Astrocyte (in vitro differentiated cells and primary cell): ENCODE data around the gene ANKFY1. TPM values are rescaled to one million over a fixed set of nuclear protein-coding genes. Genes with fewer than 3 reads are reported as not detected.

Source experiments
- DNase-seq: peaks from one replicate; pipeline ENCODE4 v3.0.0-alpha.2; 2010; ENCODE audit warnings: low read depth
- FAIRE-seq: peaks from 2 replicates; lab custom pipeline; 2011; peaks lifted over from hg19 to GRCh38; lab: Jason Lieb, UNC
- H2AFZ ChIP-seq: 2 replicates; pipeline ENCODE4 v1.6.0; 2012; ENCODE audit warnings: low read depth, low read length, inconsistent platforms
- H3K27ac ChIP-seq: 2 replicates; pipeline ENCODE4 v1.5.1; 2011; ENCODE audit warnings: low read depth, low read length, inconsistent platforms
- H3K27me3 ChIP-seq: 2 replicates; pipeline ENCODE4 v1.6.0; 2011; ENCODE audit warnings: low read length, inconsistent platforms; ENCODE audit not compliant: insufficient read depth
- H3K36me3 ChIP-seq: 2 replicates; pipeline ENCODE4 v1.5.1; 2011; ENCODE audit warnings: low read length, inconsistent platforms; ENCODE audit not compliant: insufficient read depth
- H3K4me1 ChIP-seq: 2 replicates; pipeline ENCODE4 v1.5.1; 2011; ENCODE audit warnings: low read length, inconsistent platforms; ENCODE audit not compliant: insufficient read depth
- H3K4me2 ChIP-seq: 2 replicates; pipeline ENCODE4 v1.6.0; 2012; ENCODE audit warnings: low read length, inconsistent platforms
- H3K4me3 ChIP-seq: 2 replicates; pipeline ENCODE4 v1.5.1; 2011; ENCODE audit warnings: low read depth, mild to moderate bottlenecking, low read length, inconsistent platforms; ENCODE audit not compliant: insufficient read depth
- H3K79me2 ChIP-seq: 2 replicates; pipeline ENCODE4 v1.6.0; 2012; ENCODE audit warnings: mild to moderate bottlenecking, low read length, inconsistent platforms; ENCODE audit not compliant: insufficient read depth
- H3K9ac ChIP-seq: 2 replicates; pipeline ENCODE4 v1.6.0; 2012; ENCODE audit warnings: mild to moderate bottlenecking, low read length, inconsistent platforms
- H3K9me3 ChIP-seq: 2 replicates; pipeline ENCODE4 v1.5.1; 2012; ENCODE audit warnings: low read depth, mild to moderate bottlenecking, low read length, inconsistent platforms; ENCODE audit not compliant: insufficient read depth
- H4K20me1 ChIP-seq: 2 replicates; pipeline ENCODE4 v1.6.0; 2012; ENCODE audit warnings: low read length, inconsistent platforms; ENCODE audit not compliant: insufficient read depth
- H3K27ac Mint-ChIP-seq: one replicate; pipeline ENCODE4 v1.8.0; 2021; ENCODE audit warnings: mild to moderate bottlenecking, mixed read lengths; ENCODE audit not compliant: unreplicated experiment
- H3K27me3 Mint-ChIP-seq: one replicate; pipeline ENCODE4 v1.8.0; 2021; ENCODE audit warnings: low read depth, mixed read lengths; ENCODE audit not compliant: unreplicated experiment
- H3K36me3 Mint-ChIP-seq: one replicate; pipeline ENCODE4 v1.8.0; 2021; ENCODE audit warnings: low read depth, mixed read lengths; ENCODE audit not compliant: unreplicated experiment
- H3K4me1 Mint-ChIP-seq: one replicate; pipeline ENCODE4 v1.8.0; 2021; ENCODE audit warnings: low read depth, mixed read lengths; ENCODE audit not compliant: unreplicated experiment
- H3K4me3 Mint-ChIP-seq: one replicate; pipeline ENCODE4 v1.8.0; 2021; ENCODE audit warnings: mild to moderate bottlenecking, moderate library complexity, mixed read lengths; ENCODE audit not compliant: unreplicated experiment
- H3K9me3 Mint-ChIP-seq: one replicate; pipeline ENCODE4 v1.8.0; 2021; ENCODE audit warnings: mild to moderate bottlenecking, mixed read lengths; ENCODE audit not compliant: unreplicated experiment
- EZH2 ChIP-seq: IDR thresholded peaks from 2 replicates; pipeline ENCODE4 v1.6.1; 2012; ENCODE audit warnings: mild to moderate bottlenecking, low read length, inconsistent platforms; ENCODE audit not compliant: insufficient read depth
- total RNA-seq: library from RNA; stranded (reverse); gene quantifications from 2 replicates; pipeline ENCODE4 v1.2.1, GENCODE V29; 2021
- TF ChIP-seq, protein P1 (sequence below): IDR thresholded peaks from 2 replicates; pipeline ENCODE4 v1.5.1; 2011; ENCODE audit warnings: low read depth, mild to moderate bottlenecking, inconsistent platforms, low read length, moderate library complexity; ENCODE audit not compliant: insufficient read depth

Gene ANKFY1
- total RNA-seq, 1 donor from 2014 or later = 52.0 TPM

DNA sequence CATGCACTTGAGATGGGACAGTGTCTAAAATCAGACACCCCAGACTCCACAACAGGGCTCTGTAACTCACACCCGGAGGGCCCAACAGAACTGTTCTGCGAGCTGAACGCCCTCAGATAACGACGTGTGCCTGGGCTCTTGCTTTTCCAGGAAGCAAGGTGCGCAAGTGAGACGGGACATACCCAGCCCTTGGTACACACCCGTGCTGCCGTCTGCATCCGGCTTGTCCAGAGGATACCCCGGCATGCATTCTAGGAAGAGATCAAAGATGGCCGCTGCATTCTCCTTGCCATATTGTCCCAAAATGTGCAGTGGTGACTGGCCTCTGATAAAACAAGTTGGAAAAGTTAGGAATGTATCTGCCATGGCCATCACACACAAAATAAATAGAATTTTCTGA lies 91.4 kb downstream of the ANKFY1 start:
- FAIRE-seq (no peak), DNase-seq (no peak)
- H3K36me3 Mint-ChIP-seq = peaks cover 39% of the 10 kb centered on the region
- H3K9ac ChIP-seq = no peak overlapping the region
- peak overlapping the region; percentile 12 for H3K27ac Mint-ChIP-seq
- no peaks in the 10 kb centered on the region for H3K9me3 Mint-ChIP-seq
- no peak overlapping the region for H3K4me3 ChIP-seq
- no peak overlapping the region for H2AFZ ChIP-seq
- no peak overlapping the region for H3K4me3 Mint-ChIP-seq
- H3K4me1 ChIP-seq = no peaks in the 10 kb centered on the region
- no peak for TF ChIP-seq EZH2
- TF ChIP-seq, protein P1, sequence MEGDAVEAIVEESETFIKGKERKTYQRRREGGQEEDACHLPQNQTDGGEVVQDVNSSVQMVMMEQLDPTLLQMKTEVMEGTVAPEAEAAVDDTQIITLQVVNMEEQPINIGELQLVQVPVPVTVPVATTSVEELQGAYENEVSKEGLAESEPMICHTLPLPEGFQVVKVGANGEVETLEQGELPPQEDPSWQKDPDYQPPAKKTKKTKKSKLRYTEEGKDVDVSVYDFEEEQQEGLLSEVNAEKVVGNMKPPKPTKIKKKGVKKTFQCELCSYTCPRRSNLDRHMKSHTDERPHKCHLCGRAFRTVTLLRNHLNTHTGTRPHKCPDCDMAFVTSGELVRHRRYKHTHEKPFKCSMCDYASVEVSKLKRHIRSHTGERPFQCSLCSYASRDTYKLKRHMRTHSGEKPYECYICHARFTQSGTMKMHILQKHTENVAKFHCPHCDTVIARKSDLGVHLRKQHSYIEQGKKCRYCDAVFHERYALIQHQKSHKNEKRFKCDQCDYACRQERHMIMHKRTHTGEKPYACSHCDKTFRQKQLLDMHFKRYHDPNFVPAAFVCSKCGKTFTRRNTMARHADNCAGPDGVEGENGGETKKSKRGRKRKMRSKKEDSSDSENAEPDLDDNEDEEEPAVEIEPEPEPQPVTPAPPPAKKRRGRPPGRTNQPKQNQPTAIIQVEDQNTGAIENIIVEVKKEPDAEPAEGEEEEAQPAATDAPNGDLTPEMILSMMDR = no peak
- peaks cover 5% of the 10 kb centered on the region for H3K4me1 Mint-ChIP-seq
- peaks cover 20% of the 10 kb centered on the region for H4K20me1 ChIP-seq
- H3K9me3 ChIP-seq = no peaks in the 10 kb centered on the region
- no peaks in the 10 kb centered on the region for H3K79me2 ChIP-seq
- no peak overlapping the region for H3K4me2 ChIP-seq
- H3K27ac ChIP-seq = no peak overlapping the region
- peaks cover 54% of the 10 kb centered on the region for H3K36me3 ChIP-seq
- H3K27me3 ChIP-seq = no peaks in the 10 kb centered on the region
- H3K27me3 Mint-ChIP-seq = no peaks in the 10 kb centered on the region

DNA sequence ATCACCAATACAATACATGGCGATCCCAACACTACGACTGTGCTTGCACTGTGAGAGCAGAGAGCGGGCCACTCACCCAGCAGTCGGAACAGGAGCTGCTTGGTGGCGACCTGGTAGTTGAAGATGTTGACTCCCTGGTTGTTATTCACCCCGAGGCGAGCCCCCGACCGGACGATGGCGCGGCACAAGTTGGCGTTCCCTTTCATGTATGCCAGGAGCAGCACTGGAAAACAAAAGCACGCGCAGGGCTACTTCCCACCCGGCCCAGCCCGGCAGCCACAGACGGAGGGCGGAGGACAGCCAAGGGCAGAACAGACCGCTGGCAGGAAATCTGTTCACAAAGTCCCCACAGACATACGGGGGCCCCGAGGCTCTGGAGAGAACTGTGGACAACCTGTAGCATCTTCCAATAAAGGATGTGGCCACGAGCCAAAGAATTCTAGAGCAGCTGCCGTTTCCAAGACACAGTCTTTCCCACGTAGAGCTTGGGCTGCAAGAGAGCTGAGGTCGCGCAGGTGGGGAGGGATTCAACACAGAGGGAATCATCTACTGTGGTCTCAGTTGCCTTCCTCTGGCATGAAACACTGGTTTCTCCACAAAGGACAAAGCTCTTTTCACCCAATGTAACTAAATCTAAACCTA lies 93.0 kb downstream of the ANKFY1 start:
- H3K9me3 Mint-ChIP-seq = no peaks in the 10 kb centered on the region
- no peak for DNase-seq
- H3K27ac Mint-ChIP-seq = peak overlapping the region; percentile 78
- peaks cover 36% of the 10 kb centered on the region for H3K36me3 Mint-ChIP-seq
- no peaks in the 10 kb centered on the region for H3K4me1 Mint-ChIP-seq
- no peak overlapping the region for H3K4me3 ChIP-seq
- H3K79me2 ChIP-seq = no peaks in the 10 kb centered on the region
- no peaks in the 10 kb centered on the region for H3K27me3 ChIP-seq
- H3K4me3 Mint-ChIP-seq = no peak overlapping the region
- H3K27ac ChIP-seq = no peak overlapping the region
- H3K4me2 ChIP-seq = no peak overlapping the region
- FAIRE-seq = no peak
- peaks cover 52% of the 10 kb centered on the region for H3K36me3 ChIP-seq
- TF ChIP-seq, protein P1 = no peak
- TF ChIP-seq EZH2 = no peak
- no peak overlapping the region for H2AFZ ChIP-seq
- no peak overlapping the region for H3K9ac ChIP-seq
- no peaks in the 10 kb centered on the region for H3K9me3 ChIP-seq
- H4K20me1 ChIP-seq = peaks cover 11% of the 10 kb centered on the region
- H3K27me3 Mint-ChIP-seq = no peaks in the 10 kb centered on the region
- no peaks in the 10 kb centered on the region for H3K4me1 ChIP-seq

DNA sequence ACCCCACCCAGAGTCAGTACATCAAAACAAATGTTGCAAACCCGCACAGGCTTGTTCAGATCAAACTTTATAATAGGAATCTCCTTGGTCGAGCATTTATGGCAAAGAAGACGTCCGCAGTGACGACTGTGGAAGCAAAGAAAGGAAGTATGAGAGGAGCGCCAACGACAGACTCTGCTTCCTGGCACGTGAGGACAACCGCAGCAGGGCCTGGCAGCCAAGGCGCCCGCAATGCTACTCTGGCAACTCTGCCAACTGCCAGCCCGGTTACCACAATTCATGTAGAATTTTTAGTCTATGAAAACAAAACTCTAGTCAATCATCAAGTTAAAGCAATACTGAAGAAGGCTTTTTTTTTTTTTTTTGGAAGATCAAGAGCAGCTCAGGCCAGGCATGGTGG lies 96.0 kb downstream of the ANKFY1 start:
- Mint-ChIP-seq H3K4me3 (no peak overlapping the region), H3K27me3 (no peaks in the 10 kb centered on the region), H3K9me3 (no peaks in the 10 kb centered on the region), H3K4me1 (peaks cover under 1% of the 10 kb centered on the region), H3K27ac (no peak overlapping the region), H3K36me3 (peaks cover 39% of the 10 kb centered on the region)
- no peak for DNase-seq
- Histone ChIP-seq H3K36me3 (peaks cover 41% of the 10 kb centered on the region), H3K79me2 (no peaks in the 10 kb centered on the region), H3K27ac (no peak overlapping the region), H3K27me3 (no peaks in the 10 kb centered on the region), H3K4me3 (no peak overlapping the region), H3K9ac (no peak overlapping the region), H2AFZ (no peak overlapping the region), H3K4me1 (no peaks in the 10 kb centered on the region), H4K20me1 (peaks cover 6% of the 10 kb centered on the region), H3K4me2 (no peak overlapping the region), H3K9me3 (no peaks in the 10 kb centered on the region)
- TF ChIP-seq, protein P1 = no peak
- TF ChIP-seq EZH2 = no peak
- FAIRE-seq = no peak
